ENCODE measurements around the gene MAX.
"Not testable (repeated sequence)": the region's sequence is repeated elsewhere in the genome, so short reads cannot be mapped to it uniquely, and the experiment has no call there.

The MAX gene

DNA sequence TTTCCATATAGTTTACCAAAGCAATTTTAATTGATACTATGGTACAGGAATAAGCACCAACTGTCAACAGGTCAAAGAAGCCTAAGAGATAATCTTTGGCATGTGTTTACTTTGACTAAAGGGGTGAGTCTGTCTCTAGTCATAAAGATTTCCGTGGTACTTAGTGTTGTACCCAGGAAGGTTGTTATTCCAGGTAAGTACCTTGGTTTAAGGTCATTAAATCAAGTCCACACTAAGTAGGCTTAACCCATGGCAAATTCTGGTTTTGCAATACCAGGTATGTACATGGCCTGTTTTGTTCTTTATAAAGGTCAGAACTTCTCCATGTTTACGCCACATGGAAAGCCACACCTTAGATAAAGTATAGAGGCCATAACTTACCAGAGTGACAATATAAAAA, 10.0 kb downstream of the MAX start:
- H3K4me3 ChIP-seq (ENCODE audit: low read depth, low read length): no peak overlapping the region
- TF ChIP-seq POLR2A (IDR thresholded peaks at IDR 0.05; ENCODE audit: extremely low read depth, insufficient read length): no peak
- TF ChIP-seq, protein P1, sequence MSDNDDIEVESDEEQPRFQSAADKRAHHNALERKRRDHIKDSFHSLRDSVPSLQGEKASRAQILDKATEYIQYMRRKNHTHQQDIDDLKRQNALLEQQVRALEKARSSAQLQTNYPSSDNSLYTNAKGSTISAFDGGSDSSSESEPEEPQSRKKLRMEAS (IDR thresholded peaks at IDR 0.05; ENCODE audit: low read depth, low read length): no peak
- no peak for TF ChIP-seq MYC (IDR thresholded peaks at IDR 0.05; ENCODE audit: low read depth, low read length)
- TF ChIP-seq, protein P2, sequence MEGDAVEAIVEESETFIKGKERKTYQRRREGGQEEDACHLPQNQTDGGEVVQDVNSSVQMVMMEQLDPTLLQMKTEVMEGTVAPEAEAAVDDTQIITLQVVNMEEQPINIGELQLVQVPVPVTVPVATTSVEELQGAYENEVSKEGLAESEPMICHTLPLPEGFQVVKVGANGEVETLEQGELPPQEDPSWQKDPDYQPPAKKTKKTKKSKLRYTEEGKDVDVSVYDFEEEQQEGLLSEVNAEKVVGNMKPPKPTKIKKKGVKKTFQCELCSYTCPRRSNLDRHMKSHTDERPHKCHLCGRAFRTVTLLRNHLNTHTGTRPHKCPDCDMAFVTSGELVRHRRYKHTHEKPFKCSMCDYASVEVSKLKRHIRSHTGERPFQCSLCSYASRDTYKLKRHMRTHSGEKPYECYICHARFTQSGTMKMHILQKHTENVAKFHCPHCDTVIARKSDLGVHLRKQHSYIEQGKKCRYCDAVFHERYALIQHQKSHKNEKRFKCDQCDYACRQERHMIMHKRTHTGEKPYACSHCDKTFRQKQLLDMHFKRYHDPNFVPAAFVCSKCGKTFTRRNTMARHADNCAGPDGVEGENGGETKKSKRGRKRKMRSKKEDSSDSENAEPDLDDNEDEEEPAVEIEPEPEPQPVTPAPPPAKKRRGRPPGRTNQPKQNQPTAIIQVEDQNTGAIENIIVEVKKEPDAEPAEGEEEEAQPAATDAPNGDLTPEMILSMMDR (IDR thresholded peaks at IDR 0.05; ENCODE audit: low read depth, low read length): no peak
- no peak for DNase-seq (ENCODE audit: low read depth)

DNA sequence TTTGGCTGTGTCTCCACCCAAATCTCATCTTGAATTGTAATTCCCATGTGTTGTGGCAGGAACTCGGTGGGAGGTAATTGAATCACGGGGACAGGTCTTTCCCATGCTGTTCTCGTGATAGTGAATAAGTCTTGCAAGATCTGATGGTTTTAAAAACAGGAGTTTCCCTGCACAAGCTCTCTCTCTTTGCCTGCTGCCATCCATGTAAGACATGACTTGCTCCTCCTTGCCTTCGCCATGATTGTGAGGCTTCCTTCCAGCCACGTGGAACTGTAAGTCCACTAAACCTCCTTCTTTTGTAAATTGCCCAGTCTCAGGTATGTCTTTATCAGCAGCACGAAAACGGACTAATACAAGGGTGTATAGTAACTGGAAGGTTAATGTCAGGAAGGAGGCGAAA, 14.5 kb downstream of the MAX start:
- not testable (repeated sequence) for DNase-seq (ENCODE audit: low read depth); H3K4me3 ChIP-seq (ENCODE audit: low read depth, low read length)

DNA sequence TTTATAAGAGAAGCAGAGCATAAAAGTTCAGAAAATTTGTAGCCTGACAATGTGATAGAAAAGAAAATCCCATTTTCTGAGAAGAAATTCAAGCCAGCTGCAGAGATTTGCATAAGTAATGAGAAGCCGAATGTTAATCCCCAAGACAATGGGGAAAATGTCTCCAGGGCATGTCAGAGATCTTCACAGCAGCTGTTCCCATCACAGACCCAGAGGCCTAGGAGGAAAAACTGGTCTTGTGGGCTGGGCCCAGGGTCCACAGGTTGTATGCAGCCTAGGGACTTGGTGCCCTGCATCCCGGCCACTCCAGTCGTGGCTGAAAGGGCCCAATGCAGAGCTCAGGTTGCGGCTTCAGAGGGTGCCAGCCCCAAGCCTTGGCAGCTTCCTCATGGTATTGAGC, 15.6 kb downstream of the MAX start:
- not testable (repeated sequence) for DNase-seq (ENCODE audit: low read depth); H3K4me3 ChIP-seq (ENCODE audit: low read depth, low read length)

DNA sequence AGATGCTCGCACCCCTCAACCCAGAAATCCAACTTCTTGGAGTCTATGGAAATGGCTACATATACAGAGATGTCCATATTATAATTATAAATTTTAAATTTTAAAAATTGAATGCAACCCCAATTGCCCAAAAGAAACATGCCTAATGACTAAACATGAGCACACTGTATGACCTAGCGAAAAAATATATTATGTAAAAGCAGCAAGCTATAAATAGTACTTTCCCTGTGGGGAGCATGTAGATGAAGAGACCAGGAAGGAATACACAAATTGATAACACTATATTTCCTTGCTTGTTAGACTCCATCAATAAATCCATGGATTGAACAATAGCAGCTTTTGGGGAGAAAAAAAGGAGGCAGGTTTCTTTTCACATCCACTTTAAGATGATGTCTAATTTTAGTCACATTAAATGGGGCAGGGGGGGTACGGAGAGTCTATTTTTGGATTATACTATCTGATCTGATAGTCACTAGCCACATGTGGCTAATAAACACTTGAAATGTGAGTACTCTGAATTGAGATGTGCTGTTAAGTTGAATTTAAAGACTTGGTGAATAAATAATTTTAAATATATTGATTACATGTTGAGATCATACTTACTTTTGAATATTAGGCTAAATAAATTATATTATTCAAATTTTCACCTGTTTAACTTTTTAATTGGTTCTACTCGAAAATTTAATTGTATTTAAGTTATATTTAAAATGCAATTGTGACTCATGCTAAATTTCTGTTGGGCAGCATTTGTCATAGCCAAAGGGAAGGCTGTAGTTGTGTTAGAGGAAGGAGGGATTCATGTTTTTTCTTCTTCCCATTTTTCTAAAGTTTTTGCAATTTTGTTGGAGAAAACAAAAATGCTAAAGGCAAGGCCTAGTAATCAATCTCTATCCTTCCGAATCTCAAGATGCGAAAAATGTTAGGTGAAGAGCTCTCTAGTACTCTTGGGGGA, 17.5 kb downstream of the MAX start:
- TF ChIP-seq POLR2A (IDR thresholded peaks at IDR 0.05; ENCODE audit: extremely low read depth, insufficient read length) (no peak), MYC (IDR thresholded peaks at IDR 0.05; ENCODE audit: low read depth, low read length) (no peak)
- TF ChIP-seq, protein P1 (IDR thresholded peaks at IDR 0.05; ENCODE audit: low read depth, low read length): no peak
- TF ChIP-seq, protein P2 (IDR thresholded peaks at IDR 0.05; ENCODE audit: low read depth, low read length): no peak
- no peak overlapping the region for H3K4me3 ChIP-seq (ENCODE audit: low read depth, low read length)
- DNase-seq (ENCODE audit: low read depth): no peak

DNA sequence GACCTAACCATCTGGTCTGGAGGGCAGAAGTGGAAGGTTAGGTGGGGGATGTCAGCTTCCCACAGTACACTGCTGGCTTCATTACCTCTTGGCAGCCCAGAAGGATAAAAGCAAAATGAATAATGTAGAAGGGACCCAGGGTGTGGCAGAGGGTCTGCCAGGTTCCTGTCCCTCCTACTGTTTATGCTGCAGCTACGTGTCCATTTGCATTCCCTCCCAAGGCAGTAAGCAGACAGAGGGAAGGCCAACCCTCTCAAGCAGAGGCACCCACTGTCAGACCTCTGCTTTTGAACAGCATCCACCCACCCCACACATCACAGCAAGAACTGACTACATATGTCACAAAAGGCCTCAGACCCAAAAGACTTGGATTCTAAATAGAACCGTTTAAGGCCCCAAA, 19.4 kb downstream of the MAX start:
- H3K4me3 ChIP-seq (ENCODE audit: low read depth, low read length): no peak overlapping the region
- TF ChIP-seq POLR2A (IDR thresholded peaks at IDR 0.05; ENCODE audit: extremely low read depth, insufficient read length) (no peak), MYC (IDR thresholded peaks at IDR 0.05; ENCODE audit: low read depth, low read length) (no peak)
- no peak for DNase-seq (ENCODE audit: low read depth)

DNA sequence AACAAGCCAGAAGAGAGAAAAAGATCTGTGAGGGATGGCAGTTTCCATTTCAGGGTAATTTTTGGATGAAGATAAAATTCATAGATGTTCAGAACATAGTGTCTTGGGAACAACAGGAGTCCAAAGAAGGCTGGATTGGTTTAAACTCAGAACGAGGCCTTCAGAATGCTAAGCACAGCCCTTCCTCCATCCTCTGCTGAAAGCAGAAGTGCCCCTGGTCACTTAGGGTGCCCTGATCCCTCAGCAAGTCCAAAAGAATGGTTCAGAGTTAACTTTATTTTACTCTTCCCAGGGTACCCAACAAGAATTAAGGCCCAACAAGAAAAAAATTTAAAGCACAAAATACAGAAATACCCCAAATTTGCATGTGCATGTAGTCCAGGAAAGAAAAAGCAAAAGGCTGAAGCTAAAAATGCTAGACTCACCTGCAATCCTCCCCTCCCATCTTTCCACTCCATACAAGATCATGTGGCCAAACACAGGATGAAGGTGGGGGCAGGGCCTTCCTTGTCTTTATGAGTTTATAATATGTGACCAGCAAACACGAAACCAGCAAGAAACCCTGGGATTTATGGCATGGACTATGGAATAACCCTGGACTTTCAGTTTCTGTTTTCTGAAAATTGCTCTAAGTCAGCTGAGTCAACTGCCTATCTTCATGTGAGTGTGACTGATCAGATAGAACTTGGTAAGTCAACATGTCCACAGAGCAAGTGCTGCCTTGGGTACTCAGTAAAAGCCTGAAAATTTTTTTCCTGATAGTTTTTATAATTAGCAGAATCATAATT, 21.2 kb downstream of the MAX start:
- no peak for DNase-seq (ENCODE audit: low read depth)
- TF ChIP-seq, protein P1 (IDR thresholded peaks at IDR 0.05; ENCODE audit: low read depth, low read length): no peak
- TF ChIP-seq MYC (IDR thresholded peaks at IDR 0.05; ENCODE audit: low read depth, low read length) (0 out of 2 replicates have a peak, but pooled peaks have one; percentile 5), POLR2A (IDR thresholded peaks at IDR 0.05; ENCODE audit: extremely low read depth, insufficient read length) (no peak)
- TF ChIP-seq, protein P2 (IDR thresholded peaks at IDR 0.05; ENCODE audit: low read depth, low read length): no peak
- H3K4me3 ChIP-seq (ENCODE audit: low read depth, low read length): no peak overlapping the region

DNA sequence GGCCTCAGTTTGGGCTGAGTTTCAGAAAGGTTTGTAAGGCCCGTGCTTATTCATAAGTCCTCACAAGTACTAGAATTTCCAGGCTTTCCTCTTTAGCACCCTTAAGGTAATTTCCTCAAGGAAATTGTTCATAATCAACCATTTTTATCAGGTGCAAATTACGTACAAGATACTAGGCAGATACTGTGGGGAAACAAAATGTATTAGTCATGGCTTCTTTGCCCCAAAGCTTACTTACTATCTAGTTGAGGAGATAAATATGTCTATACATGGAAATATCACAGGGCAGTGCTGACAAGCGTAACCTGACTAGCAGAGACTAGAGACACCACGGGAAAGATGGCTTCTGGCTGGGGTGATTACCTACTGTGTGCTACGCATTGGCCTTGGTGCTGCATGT, 22.5 kb downstream of the MAX start:
- no peak for DNase-seq (ENCODE audit: low read depth)
- TF ChIP-seq MYC (IDR thresholded peaks at IDR 0.05; ENCODE audit: low read depth, low read length) (no peak), POLR2A (IDR thresholded peaks at IDR 0.05; ENCODE audit: extremely low read depth, insufficient read length) (no peak)
- TF ChIP-seq, protein P2 (IDR thresholded peaks at IDR 0.05; ENCODE audit: low read depth, low read length): no peak
- TF ChIP-seq, protein P1 (IDR thresholded peaks at IDR 0.05; ENCODE audit: low read depth, low read length): no peak
- H3K4me3 ChIP-seq (ENCODE audit: low read depth, low read length): no peak overlapping the region

Measured in NB4 (cell line).